GM19467 (cell line): ENCODE results near the gene GIMAP6.
"Not testable (repeated sequence)": the region's sequence is repeated elsewhere in the genome, so short reads cannot be mapped to it uniquely, and the experiment has no call there.

Experiments used
- ATAC-seq: cut with Tn5 transposase; IDR thresholded peaks from one replicate; pipeline ENCODE4 v1.9.1; 2021; ENCODE audit warnings: mild to moderate bottlenecking, moderate library complexity; ENCODE audit not compliant: unreplicated experiment

GIMAP6 gene

GRCh38 chr7:150631866-150632864, at the start of gene GIMAP6:
TSS of gene GIMAP6 (minus strand) at chr7:150632385. CDS start at chr7:150630142, 2,243 bp downstream.
- peak; percentile 72 for ATAC-seq

GRCh38 chr7:150680364-150680763, 48.2 kb upstream of the GIMAP6 start:
- not testable (repeated sequence) for ATAC-seq

- ATAC-seq = not testable (repeated sequence)
Observed at GRCh38 chr7:150678601-150679000, 46.4 kb upstream of the GIMAP6 start.

DNA sequence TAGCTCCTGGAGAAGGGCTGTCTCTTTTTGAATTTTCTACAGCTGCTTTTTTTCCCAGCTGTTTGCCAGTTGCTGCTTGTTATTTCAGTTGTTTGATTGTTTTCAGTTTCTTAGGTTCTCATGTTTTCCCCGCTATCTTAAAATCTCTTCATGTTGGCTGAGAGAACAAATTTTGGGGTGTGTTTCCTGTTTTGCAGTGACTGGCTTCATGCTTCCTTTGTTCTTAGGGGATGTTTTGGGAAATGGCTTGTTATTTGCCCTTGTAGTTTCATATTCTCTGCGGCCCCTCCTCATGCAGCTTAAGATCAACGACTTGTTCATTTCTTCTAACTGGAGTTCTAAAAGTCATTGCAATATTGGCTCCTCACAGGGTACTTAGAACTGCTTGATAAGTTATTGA, 44.7 kb upstream of the GIMAP6 start:
- ATAC-seq = not testable (repeated sequence)

GRCh38 chr7:150676276-150676675, 44.1 kb upstream of the GIMAP6 start:
- not testable (repeated sequence) for ATAC-seq

GRCh38 chr7:150675714-150676113, 43.5 kb upstream of the GIMAP6 start:
- ATAC-seq = no peak

DNA sequence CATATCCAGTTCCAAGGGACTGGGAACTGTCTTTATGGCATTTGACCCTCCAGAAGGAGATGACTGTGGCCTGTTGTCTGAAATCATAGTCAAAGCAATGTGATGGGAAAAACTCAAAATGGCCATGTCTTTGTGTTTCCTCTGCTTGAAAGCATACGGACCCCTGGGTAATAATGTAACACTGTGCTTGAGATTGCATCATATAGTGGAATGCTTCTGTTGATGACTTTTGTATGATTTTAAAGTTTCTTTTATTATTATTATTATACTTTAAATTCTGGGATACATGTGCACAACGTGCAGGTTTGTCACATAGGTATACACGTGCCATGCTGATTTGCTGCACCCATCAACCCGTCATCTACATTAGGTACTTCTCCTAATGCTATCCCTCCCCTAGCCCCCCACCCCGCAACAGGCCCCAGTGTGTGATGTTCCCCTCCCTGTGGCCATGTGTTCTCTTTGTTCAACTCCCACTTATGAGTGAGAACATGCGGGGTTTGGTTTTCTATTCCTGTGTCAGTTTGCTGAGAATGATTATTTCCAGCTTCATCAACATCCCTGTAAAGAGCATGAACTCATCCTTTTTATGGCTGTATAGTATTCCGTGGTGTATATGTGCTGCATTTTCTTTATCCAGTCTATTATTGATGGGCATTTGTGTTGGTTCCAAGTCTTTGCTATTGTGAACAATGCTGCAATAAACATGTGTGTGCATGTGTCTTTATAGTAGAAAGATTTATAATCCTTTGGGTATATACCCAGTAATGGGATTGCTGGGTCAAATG, 39.8 kb upstream of the GIMAP6 start:
- ATAC-seq = not testable (repeated sequence)

DNA sequence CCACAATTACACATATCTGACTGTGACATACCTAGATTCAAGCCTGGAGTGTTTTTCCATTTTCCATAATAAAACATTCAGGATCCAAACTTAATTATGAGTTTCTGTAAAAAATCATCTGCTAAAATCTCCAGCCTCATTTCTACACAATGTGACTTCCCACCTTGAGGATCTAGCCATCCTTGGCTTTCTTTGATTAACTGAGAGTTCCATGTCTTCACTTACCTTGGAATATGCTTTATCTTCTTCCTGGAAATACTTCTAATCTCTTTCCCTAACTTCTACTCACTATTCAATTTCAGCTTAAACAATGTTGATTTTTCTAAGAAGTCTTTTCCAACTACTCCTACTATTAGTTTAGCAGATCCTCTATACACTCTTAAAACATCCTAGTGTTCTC, 36.8 kb upstream of the GIMAP6 start:
- no peak for ATAC-seq

- peak; percentile 84 for ATAC-seq
Observed at GRCh38 chr7:150668472-150668911, 36.3 kb upstream of the GIMAP6 start.

- ATAC-seq = no peak
Observed at GRCh38 chr7:150666412-150666811, 34.2 kb upstream of the GIMAP6 start.

DNA sequence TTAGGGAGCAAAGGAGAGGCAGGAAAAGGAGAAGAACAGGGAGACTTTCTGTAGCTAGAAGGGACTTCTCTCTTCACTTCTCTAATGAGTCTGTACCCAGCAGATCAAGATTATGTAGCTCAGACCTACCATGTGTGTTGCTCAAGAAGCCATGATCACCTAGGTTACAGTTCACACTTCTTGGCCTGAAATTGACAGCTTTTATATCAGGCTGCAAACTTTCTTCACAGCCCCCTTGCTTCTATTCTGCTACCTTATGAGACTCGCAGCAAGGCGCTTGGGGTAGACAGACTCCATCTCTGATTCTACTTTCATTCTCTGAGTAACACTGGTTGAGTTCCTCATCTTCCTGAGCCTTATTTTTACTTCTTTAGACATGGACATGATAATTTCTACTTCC, 33.7 kb upstream of the GIMAP6 start:
- ATAC-seq = no peak

DNA sequence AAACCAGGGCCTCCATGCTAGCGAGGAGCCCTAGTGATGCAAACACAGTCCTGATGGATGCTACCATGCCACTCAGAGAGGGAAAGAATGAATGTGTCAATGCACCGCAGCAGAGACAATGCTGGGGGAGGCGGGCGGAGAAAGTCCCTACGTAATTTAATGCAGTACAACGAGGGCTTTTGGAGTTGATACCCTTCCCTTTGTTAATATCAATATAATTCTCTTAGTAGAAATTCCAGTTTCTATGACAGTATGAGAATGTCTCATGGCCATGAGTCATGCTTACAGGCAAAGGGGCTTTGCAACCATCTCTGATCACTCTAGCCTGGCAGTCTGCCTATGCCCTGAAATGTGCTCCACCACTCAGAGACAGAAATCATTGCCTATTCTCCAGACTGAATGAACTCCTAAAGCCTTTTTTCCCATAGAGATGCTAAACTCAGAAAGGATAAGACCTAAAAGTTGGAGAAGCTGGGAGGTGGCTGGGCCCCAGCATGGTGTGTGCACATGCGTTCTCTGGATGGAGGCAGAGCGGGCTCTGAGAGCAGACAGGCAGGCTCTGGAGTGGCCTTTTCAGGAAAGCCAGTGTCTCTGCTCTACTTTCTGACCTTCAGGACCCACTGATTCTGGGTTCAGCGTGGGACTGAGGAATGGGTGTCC, 33.0 kb upstream of the GIMAP6 start:
- no peak for ATAC-seq

- ATAC-seq = no peak
Observed at GRCh38 chr7:150663802-150664494, 31.8 kb upstream of the GIMAP6 start.

GRCh38 chr7:150662821-150663220, 30.6 kb upstream of the GIMAP6 start:
- ATAC-seq = not testable (repeated sequence)

- ATAC-seq = no peak
Observed at GRCh38 chr7:150660939-150661613, 28.9 kb upstream of the GIMAP6 start.

GRCh38 chr7:150657526-150657925, 25.3 kb upstream of the GIMAP6 start:
- ATAC-seq = no peak

- ATAC-seq = no peak
Observed at GRCh38 chr7:150656047-150656446, 23.9 kb upstream of the GIMAP6 start.

DNA sequence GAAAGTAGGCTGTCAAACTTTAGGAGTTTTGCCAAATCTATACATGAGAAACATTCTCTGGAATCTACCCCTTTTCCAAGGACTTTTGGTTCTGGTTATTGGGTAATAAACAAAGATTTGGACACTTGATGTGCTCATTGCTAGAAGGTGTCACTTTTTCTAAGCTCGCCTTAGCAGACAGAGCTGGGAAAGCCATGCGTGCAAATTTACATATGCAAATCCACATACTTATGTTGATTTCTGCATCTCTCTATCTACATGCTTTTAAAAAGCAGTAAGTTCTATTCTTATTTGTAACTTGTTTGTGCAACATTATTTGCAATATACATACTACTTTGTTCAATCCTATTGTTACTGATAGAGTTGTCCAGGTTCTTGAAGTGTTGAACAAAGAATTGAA, 22.5 kb upstream of the GIMAP6 start:
- ATAC-seq = no peak

DNA sequence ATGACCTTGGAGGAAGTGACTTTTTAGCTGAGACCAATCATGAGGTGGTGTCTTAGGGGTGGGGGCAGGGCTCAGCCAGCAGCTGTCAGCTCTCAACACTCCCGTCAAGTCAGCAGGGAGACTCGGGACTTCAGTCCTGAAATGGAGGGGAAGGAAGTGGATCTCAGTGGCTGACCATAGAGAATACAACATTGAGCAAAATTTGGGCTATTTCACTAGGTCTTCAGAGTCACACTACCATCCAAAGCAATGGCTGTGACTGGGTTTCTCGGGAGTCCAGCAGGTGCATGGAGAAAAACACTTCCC, 16.8 kb upstream of the GIMAP6 start:
- ATAC-seq = no peak
